GM19238 (cell line): ENCODE data around the gene SUOX.
A peak's percentile ranks its signal among the peaks of the same experiment; 100 is the strongest.
"Not testable (repeated sequence)": the region's sequence is repeated elsewhere in the genome, so short reads cannot be mapped to it uniquely, and the experiment has no call there.

Source experiments
- DNase-seq: peaks from one replicate; pipeline ENCODE4 v3.0.0; 2011; ENCODE audit warnings: low spot score; ENCODE audit not compliant: insufficient read length

SUOX gene

GRCh38 chr12:55996715-55997534 is at the start of gene SUOX:
TSS of gene SUOX (plus strand) at chr12:55997276. CDS start at chr12:56002222, 4,946 bp downstream.
- peak; percentile 99 for DNase-seq

DNA sequence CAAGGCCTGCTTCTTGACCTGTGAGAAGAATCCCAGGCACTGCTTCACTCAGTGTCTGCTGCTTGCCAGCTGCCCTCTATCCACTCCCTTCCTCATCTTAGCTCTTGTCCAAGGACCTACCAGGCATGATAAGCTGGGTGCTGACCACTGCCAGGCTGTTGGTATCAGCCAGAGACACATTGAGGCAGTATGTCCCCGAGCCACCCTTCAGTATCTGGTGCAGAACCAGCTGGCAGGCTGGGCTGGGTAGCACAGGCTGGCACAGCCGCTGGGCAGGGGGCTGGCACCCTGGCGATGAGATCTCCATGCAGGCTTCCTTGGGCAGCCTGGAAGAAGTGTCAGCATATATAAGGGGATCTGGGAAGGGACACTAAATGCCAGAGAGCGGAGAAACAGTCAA is 41.7 kb upstream of the SUOX start:
- no peak for DNase-seq

DNA sequence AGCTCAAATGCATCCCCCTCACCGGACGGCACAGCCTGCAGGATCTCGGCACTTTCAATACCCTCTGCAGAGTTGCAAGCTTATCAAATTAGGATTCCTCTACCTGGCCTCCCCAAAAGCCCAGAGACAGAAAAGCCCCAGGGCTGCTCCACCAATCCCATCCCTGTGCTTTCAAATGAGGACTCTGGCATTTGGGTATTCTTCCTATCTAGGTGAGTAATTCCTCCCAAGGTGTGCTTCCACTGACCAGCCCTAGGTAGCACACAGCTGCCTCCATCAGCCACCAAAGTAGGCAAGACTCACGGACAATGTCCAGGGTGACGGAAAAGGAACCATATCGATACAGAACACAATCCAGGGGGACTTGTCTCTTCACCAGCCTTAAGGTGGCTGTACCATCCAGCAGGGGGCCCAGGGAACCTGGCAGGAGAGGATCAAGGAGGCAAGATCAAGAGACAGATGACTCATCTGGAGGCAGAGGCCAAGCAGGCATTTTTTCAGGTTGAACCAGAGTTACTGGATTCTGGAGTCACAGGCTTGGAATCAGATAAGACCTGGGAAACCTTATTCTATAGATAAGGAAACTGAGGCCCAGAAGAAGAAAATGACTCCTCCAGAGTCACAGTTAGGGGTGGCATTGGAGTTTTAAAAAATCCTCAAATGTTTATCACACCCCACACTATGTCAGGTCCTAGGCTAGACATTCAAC is 41.1 kb upstream of the SUOX start:
- DNase-seq: no peak

- no peak for DNase-seq
Observed at GRCh38 chr12:55957106-55957859, 39.8 kb upstream of the SUOX start.

DNA sequence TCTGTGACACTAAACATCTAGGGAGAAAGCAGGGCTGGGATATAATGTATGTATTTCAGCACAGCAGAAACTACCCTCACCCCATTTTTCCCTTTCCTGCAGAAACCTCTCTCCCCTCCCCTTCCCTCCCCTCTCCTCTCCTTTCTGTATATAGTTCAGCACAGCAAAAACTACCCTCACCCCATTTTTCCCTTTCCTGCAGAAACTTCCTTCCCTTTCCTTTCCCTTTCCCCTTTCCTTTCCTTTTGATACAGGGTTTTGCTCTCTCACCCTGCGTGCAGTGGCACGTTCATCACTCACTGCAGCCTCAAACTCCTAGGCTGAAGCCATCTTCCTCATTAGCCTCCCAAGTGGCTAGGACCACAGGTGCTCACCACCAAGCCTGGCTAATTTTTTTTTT is 33.3 kb upstream of the SUOX start:
- no peak for DNase-seq

DNA sequence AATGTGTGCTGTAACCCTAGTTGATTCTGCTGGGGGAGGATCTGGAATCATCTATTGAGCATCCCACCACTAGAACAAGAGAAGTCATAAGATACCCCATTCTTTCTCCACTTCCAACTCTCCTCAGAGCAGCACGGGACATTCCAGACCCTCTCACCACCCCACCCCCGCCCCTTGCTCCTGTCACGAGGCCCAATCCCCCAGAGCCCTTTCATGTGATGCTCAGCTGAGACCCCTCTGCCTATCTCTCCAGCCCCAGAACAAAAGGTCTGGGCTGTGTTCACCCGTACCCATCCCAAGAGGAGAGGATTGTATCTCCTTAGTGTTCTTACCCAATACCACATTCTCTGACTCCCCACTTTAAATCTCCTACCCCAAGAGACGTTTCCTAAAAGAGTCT is 31.8 kb upstream of the SUOX start:
- DNase-seq: no peak

DNA sequence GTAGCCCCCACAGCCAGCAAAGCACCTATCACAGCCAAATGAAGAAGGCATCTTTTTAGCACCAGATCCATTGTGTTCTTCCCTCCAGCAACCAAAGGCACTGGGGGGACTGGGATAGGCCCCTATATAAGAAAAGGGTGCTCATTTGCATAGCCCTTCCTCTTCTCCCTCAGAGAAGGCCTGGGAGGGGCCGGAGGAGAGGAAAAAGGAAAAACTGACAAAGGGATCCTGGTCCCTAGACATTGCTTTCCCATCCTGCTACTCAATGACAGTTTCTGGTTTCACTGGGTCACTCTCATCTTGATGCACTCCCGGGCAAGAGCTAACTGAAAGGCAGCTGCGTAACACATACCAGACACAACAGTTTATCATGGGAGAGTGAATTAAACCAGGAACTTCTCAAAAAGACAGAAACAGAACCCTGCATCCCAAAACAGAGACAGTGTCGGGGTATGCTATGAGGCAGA is 31.1 kb upstream of the SUOX start, which contains the start of gene PMEL:
PMEL (minus strand) TSS at position 102 of the 467 bp plus-strand sequence; CDS start at position 71, 31 bp downstream.
- no peak for DNase-seq

- DNase-seq: peak; percentile 89
Observed at GRCh38 chr12:55966408-55967281, 30.4 kb upstream of the SUOX start, which contains the start of gene CDK2. TSS of gene CDK2 (plus strand) at chr12:55966830. CDS start at chr12:55967009, 179 bp downstream.

DNA sequence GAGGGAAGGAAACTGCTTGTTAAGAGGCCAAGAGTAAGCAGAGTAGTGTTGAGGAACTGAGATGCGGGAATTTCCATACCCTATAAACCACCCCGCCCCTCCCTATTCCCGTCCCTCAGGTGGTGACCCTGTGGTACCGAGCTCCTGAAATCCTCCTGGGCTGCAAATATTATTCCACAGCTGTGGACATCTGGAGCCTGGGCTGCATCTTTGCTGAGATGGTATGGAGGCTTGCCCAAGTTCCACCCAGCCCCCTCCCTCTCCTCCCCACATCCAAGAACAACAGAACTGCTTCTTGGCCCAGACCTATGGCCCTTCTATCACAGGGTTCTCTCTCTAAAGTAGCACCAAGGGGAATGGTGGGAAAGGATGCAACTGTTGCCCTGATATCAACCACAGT is 27.7 kb upstream of the SUOX start:
- no peak for DNase-seq

DNA sequence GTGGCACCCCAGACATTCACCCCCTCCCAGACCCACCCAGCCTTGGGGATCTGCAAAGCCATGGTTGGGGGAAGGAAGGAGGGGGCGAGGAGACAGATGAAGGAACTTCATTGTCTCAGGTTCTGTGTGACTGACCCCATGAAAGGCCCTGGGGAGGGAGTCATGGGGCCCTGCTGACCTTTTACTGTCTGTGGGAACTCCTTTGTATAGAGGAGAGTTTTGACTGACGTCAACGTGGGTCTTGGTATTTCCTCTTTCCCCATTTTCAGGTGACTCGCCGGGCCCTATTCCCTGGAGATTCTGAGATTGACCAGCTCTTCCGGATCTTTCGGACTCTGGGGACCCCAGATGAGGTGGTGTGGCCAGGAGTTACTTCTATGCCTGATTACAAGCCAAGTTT is 26.3 kb upstream of the SUOX start:
- DNase-seq: no peak

GRCh38 chr12:55972042-55972441 is 25.0 kb upstream of the SUOX start:
- no peak for DNase-seq

GRCh38 chr12:55972456-55972855 is 24.6 kb upstream of the SUOX start:
- no peak for DNase-seq

GRCh38 chr12:55972911-55973598 is 24.0 kb upstream of the SUOX start:
- DNase-seq: no peak

GRCh38 chr12:55973599-55974307 is 23.3 kb upstream of the SUOX start, which contains the start of gene RAB5B:
TSS of gene RAB5B (plus strand) at chr12:55974078. CDS start at chr12:55986961, 12,883 bp downstream.
- DNase-seq: peak; percentile 86

DNA sequence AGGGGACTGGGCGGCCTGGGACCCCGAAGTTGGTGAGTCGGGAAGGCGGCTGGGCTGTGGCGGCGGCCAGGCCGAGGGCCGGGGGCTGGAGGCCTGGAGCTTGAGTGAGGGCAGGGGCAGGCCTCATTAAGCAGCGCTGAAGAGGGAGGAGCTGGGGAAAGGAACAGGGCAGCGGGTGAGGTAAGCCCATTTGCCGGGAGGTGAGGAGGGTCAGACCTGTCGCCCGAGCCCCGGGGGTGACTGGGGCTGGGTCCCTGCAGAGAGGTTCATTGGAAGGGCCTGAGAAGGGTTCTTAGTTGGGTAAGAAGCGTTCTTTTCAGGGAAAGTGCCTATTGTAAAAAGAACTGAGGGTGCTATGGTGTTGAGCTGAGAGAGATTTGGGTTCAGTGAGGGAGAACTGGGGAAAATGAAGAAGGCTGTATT is 22.8 kb upstream of the SUOX start:
- DNase-seq: peak; percentile 44

GRCh38 chr12:55978393-55978792 is 18.7 kb upstream of the SUOX start:
- no peak for DNase-seq

- no peak for DNase-seq
Observed at GRCh38 chr12:55979069-55979468, 18.0 kb upstream of the SUOX start.

DNA sequence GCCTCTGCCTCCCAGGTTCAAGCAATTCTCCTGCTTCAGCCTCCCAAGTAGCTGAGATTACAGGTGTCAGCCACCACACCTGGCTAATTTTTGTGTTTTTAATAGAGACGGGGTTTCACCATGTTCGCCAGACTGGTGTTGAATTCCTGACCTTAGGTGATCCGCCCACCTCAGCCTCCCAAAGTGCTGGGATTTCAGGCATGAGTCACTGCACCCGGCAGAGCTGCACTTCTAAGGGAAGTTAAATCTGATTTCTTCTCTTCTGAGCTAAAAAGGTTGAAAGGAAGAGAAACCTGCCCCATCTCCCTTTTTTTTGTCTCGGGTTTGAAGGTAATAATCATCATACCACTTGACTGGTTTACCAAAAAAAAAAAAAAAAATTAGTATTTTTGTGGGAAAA is 15.2 kb upstream of the SUOX start:
- not testable (repeated sequence) for DNase-seq

DNA sequence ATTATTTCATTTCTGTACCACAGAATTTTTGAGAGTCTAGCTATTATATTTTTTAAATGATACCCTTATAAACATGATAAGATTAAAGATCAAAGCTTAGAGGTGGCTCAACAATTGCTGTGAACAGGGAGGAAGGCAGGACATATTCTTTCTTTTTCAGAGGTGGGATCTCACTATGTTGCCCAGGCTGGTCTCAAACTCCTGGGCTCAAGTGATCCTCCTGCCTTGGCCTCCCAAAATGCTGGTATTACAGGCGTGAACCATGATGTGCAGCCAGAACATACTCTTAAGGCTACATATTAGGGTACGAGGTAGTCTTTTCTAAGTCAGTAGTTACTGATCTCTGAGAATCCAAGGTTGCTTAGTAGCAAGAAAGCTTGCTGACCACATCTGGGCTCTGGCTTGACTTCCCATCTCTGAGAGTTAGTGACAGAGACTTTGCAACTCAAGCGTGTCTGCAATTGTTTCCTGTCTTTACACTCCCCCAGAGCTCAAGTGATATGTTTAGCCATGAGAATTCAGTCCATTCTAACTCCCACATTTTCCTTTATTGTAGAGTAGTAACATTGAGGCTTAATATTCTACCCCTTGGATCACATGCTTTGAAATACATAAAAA is 14.6 kb upstream of the SUOX start:
- no peak for DNase-seq
